GM21367 (cell line): ENCODE results near the gene ARHGAP21.

ENCODE experiments used
- ATAC-seq: cut with Tn5 transposase; IDR thresholded peaks from one replicate; pipeline ENCODE4 v1.9.1; 2021; ENCODE audit not compliant: unreplicated experiment

Gene ARHGAP21

GRCh38 chr10:24545585-24545984 lies 178.1 kb downstream of the ARHGAP21 start:
- no peak for ATAC-seq

- ATAC-seq = no peak
Observed at GRCh38 chr10:24544776-24545175, 178.9 kb downstream of the ARHGAP21 start.

DNA sequence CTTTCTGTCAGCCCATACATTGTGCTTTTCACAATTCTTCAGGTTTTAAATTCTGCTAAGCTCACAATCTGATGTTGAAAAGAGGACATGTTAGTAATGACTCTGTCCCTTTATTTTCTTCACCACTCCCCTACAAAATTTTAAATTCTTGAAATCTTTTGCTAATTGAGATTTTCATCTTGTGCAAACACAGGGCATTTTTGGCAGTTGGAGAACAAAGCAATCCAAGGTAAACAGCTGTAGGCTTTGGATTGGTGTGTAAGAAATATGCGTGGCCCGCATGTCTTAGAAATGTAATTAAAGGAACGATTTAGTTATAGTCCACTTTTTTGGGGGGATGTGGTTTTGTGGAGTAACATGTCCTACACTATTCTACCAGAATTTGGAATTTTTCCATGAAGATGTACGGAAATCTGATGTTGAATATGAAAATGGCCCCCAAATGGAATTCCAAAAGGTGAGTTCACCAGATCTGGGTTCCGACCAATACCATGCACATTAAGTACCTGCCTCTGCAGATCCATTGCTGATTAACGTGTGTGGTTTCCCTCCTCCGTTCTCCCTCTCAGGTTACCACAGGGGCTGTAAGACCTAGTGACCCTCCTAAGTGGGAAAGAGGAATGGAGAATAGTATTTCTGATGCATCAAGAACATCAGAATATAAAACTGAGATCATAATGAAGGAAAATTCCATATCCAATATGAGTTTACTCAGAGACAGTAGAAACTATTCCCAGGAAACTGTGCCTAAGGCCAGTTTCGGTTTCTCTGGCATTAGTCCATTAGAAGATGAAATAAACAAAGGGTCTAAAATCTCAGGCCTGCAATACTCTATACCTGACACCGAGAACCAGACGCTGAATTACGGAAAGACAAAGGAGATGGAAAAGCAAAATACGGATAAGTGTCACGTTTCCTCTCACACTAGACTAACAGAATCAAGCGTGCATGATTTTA lies 181.1 kb downstream of the ARHGAP21 start:
- ATAC-seq = no peak

DNA sequence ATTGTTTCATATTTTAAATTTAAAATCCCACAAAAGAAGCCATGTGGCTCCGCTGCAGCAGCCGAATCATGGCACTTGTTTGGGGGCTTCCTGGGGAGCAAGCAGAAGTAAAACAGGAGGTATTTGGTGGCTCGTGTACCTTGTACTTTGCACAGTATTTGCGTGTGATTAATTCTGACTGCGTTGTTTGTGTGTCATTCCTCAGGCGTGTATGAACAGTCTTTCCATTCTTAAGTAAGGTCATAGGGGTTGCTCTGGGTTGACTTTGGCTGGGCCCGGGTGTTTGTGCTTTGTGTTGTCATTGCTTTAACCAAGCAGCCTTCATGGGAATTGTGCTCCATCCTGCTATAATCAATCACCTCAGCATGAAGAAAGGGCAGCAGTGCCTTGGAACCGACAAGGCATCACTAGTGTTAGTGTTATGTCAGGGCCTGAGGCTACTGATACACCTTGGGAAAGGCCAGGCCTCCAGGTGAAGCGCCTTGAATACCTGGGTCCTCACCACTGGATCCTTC lies 182.4 kb downstream of the ARHGAP21 start:
- no peak for ATAC-seq

GRCh38 chr10:24536636-24537035 lies 187.1 kb downstream of the ARHGAP21 start:
- ATAC-seq = no peak

GRCh38 chr10:24533981-24534380 lies 189.7 kb downstream of the ARHGAP21 start:
- no peak for ATAC-seq
